ENCODE results near the gene TDP1.

DNA sequence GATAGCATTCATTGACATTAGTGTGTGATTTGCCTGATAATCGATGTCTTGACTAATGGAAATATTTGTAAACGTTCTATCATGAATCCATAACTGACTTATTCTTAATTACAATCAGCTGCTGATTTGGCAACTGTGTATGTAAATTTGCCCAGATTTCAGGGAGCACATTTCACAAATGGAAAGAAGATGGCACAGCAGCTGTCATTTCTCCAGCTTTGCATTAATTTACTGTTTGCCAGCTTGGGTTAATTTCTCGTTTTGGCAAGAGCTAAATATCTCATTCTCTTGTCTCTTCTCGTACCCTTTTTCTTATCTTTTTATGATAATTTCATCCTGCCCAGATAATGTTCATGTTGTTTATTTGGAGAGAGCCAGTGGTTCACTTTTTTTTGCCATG, 22.9 kb downstream of the TDP1 start:
- TF ChIP-seq, protein P1, sequence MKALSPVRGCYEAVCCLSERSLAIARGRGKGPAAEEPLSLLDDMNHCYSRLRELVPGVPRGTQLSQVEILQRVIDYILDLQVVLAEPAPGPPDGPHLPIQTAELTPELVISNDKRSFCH (CRISPR knock-in tag; IDR thresholded peaks at IDR 0.05) = no peak
- TF ChIP-seq, protein P1 (tag; IDR thresholded peaks at IDR 0.05) = no peak
- TF ChIP-seq MYC (IDR thresholded peaks at IDR 0.05; ENCODE audit: low read depth, low read length) = no peak
- no peak for TF ChIP-seq MYC (CRISPR knock-in tag; IDR thresholded peaks at IDR 0.05; ENCODE audit: borderline replicate concordance, low read depth)
- TF ChIP-seq, protein P2, sequence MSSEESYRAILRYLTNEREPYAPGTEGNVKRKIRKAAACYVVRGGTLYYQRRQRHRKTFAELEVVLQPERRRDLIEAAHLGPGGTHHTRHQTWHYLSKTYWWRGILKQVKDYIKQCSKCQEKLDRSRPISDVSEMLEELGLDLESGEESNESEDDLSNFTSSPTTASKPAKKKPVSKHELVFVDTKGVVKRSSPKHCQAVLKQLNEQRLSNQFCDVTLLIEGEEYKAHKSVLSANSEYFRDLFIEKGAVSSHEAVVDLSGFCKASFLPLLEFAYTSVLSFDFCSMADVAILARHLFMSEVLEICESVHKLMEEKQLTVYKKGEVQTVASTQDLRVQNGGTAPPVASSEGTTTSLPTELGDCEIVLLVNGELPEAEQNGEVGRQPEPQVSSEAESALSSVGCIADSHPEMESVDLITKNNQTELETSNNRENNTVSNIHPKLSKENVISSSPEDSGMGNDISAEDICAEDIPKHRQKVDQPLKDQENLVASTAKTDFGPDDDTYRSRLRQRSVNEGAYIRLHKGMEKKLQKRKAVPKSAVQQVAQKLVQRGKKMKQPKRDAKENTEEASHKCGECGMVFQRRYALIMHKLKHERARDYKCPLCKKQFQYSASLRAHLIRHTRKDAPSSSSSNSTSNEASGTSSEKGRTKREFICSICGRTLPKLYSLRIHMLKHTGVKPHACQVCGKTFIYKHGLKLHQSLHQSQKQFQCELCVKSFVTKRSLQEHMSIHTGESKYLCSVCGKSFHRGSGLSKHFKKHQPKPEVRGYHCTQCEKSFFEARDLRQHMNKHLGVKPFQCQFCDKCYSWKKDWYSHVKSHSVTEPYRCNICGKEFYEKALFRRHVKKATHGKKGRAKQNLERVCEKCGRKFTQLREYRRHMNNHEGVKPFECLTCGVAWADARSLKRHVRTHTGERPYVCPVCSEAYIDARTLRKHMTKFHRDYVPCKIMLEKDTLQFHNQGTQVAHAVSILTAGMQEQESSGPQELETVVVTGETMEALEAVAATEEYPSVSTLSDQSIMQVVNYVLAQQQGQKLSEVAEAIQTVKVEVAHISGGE (CRISPR knock-in tag; IDR thresholded peaks at IDR 0.05) = no peak
- no peak for TF ChIP-seq CCAR2 (IDR thresholded peaks at IDR 0.05; ENCODE audit: low read depth, low read length)
- TF ChIP-seq ESRRA (IDR thresholded peaks at IDR 0.05; ENCODE audit: borderline replicate concordance, low read depth) = no peak
- TF ChIP-seq POLR2AphosphoS5 (IDR thresholded peaks at IDR 0.05; ENCODE audit: control insufficient read depth, insufficient read depth, low read depth, low read length) = no peak
- TF ChIP-seq ZFP1 (CRISPR knock-in tag; IDR thresholded peaks at IDR 0.05) = no peak
- TF ChIP-seq, protein P3, sequence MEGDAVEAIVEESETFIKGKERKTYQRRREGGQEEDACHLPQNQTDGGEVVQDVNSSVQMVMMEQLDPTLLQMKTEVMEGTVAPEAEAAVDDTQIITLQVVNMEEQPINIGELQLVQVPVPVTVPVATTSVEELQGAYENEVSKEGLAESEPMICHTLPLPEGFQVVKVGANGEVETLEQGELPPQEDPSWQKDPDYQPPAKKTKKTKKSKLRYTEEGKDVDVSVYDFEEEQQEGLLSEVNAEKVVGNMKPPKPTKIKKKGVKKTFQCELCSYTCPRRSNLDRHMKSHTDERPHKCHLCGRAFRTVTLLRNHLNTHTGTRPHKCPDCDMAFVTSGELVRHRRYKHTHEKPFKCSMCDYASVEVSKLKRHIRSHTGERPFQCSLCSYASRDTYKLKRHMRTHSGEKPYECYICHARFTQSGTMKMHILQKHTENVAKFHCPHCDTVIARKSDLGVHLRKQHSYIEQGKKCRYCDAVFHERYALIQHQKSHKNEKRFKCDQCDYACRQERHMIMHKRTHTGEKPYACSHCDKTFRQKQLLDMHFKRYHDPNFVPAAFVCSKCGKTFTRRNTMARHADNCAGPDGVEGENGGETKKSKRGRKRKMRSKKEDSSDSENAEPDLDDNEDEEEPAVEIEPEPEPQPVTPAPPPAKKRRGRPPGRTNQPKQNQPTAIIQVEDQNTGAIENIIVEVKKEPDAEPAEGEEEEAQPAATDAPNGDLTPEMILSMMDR (IDR thresholded peaks at IDR 0.05 in 2 of 3, conservative IDR thresholded peaks at IDR 0.05 in 1 of 3; ENCODE audit: insufficient read depth in 2 of 3, low read depth in 1 of 3, low read length in 3 of 3) = no peak
- TF ChIP-seq KLF16 (IDR thresholded peaks at IDR 0.05) = no peak
- TF ChIP-seq, protein P4, sequence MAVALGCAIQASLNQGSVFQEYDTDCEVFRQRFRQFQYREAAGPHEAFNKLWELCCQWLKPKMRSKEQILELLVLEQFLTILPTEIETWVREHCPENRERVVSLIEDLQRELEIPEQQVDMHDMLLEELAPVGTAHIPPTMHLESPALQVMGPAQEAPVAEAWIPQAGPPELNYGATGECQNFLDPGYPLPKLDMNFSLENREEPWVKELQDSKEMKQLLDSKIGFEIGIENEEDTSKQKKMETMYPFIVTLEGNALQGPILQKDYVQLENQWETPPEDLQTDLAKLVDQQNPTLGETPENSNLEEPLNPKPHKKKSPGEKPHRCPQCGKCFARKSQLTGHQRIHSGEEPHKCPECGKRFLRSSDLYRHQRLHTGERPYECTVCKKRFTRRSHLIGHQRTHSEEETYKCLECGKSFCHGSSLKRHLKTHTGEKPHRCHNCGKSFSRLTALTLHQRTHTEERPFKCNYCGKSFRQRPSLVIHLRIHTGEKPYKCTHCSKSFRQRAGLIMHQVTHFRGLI (CRISPR knock-in tag; IDR thresholded peaks at IDR 0.05) = no peak
